ENCODE data around the gene UMOD. TPM values are rescaled to one million over a fixed set of nuclear protein-coding genes. Genes with fewer than 3 reads are reported as not detected.

The UMOD gene
- total and polyA plus RNA-seq, 4 donors = not detected

GRCh38 chr16:20349615-20350014 is 2.9 kb downstream of the UMOD start:
- Histone ChIP-seq H3K9ac (ENCODE audit: insufficient read depth in 1 of 2, low read length in 2 of 2) (no peak overlapping the region), H3K4me1 (ENCODE audit: control insufficient read depth in 5 of 5, insufficient read depth in 5 of 5, low read length in 5 of 5) (no peaks in the 10 kb centered on the region), H3K4me3 (no peak overlapping the region), H3K36me3 (ENCODE audit: control insufficient read depth in 4 of 4, insufficient read depth in 4 of 4, low read length in 4 of 4) (no peaks in the 10 kb centered on the region), H3K27ac (ENCODE audit: low read depth in 1 of 2, low read length in 1 of 2) (no peak overlapping the region), H3K27me3 (ENCODE audit: control insufficient read depth in 3 of 3, insufficient read depth in 3 of 3, low read length in 2 of 3) (peaks cover 0 to 14% (median 2%) of the 10 kb centered on the region in 3 donors), H3K9me3 (ENCODE audit: control insufficient read depth in 4 of 4, insufficient read depth in 3 of 4, low read length in 3 of 4) (peaks cover 0 to 2% (median 0%) of the 10 kb centered on the region in 4 donors)
- TF ChIP-seq CTCF (IDR thresholded peaks at IDR 0.05; ENCODE audit: control extremely low read depth, extremely low read depth) = no peak
- ATAC-seq (ENCODE audit: insufficient read depth, low FRiP score) (no peak), DNase-seq (no peak)
- WGBS, 2 donors = 81 to 82% methylated on average over 6 of the region's 6 CpGs

- Histone ChIP-seq H3K27me3 (ENCODE audit: control insufficient read depth in 3 of 3, insufficient read depth in 3 of 3, low read length in 2 of 3) (peaks cover 0 to 14% (median 2%) of the 10 kb centered on the region in 3 donors), H3K9me3 (ENCODE audit: control insufficient read depth in 4 of 4, insufficient read depth in 3 of 4, low read length in 3 of 4) (peaks cover 0 to 2% (median 0%) of the 10 kb centered on the region in 4 donors), H3K36me3 (ENCODE audit: control insufficient read depth in 4 of 4, insufficient read depth in 4 of 4, low read length in 4 of 4) (no peaks in the 10 kb centered on the region), H3K27ac (ENCODE audit: low read depth in 1 of 2, low read length in 1 of 2) (no peak overlapping the region), H3K9ac (ENCODE audit: insufficient read depth in 1 of 2, low read length in 2 of 2) (no peak overlapping the region), H3K4me3 (no peak overlapping the region), H3K4me1 (ENCODE audit: control insufficient read depth in 5 of 5, insufficient read depth in 5 of 5, low read length in 5 of 5) (no peaks in the 10 kb centered on the region)
- DNase-seq = no peak
- no peak for TF ChIP-seq CTCF (IDR thresholded peaks at IDR 0.05; ENCODE audit: control extremely low read depth, extremely low read depth)
- WGBS, 2 donors = 23 to 37% methylated on average over 71 to 77 of the region's 77 CpGs
- ATAC-seq (ENCODE audit: insufficient read depth, low FRiP score) = no peak
Measured at GRCh38 chr16:20348365-20349185, 3.9 kb downstream of the UMOD start.

- WGBS, 2 donors = 58 to 63% methylated on average over 12 of the region's 12 CpGs
- no peak for TF ChIP-seq CTCF (IDR thresholded peaks at IDR 0.05; ENCODE audit: control extremely low read depth, extremely low read depth)
- H3K9me3 ChIP-seq (ENCODE audit: control insufficient read depth in 4 of 4, insufficient read depth in 3 of 4, low read length in 3 of 4) = peaks cover 0 to 2% (median 0%) of the 10 kb centered on the region in 4 donors
- ATAC-seq (ENCODE audit: insufficient read depth, low FRiP score) (no peak), DNase-seq (no peak)
- H3K4me3 ChIP-seq = no peak overlapping the region
- no peak overlapping the region for H3K27ac ChIP-seq (ENCODE audit: low read depth in 1 of 2, low read length in 1 of 2)
- H3K27me3 ChIP-seq (ENCODE audit: control insufficient read depth in 3 of 3, insufficient read depth in 3 of 3, low read length in 2 of 3) = peaks cover 0 to 14% (median 2%) of the 10 kb centered on the region in 3 donors
- no peak overlapping the region for H3K9ac ChIP-seq (ENCODE audit: insufficient read depth in 1 of 2, low read length in 2 of 2)
- no peaks in the 10 kb centered on the region for H3K4me1 ChIP-seq (ENCODE audit: control insufficient read depth in 5 of 5, insufficient read depth in 5 of 5, low read length in 5 of 5)
- H3K36me3 ChIP-seq (ENCODE audit: control insufficient read depth in 4 of 4, insufficient read depth in 4 of 4, low read length in 4 of 4) = no peaks in the 10 kb centered on the region
Measured at GRCh38 chr16:20347666-20348364, 4.7 kb downstream of the UMOD start.

All from lung (tissue), 12 donors.